ENCODE measurements around the gene OR7D4. TPM values are rescaled to one million over a fixed set of nuclear protein-coding genes. Genes with fewer than 3 reads are reported as not detected.

OR7D4 gene
- polyA plus RNA-seq, 1 donor: not detected

DNA sequence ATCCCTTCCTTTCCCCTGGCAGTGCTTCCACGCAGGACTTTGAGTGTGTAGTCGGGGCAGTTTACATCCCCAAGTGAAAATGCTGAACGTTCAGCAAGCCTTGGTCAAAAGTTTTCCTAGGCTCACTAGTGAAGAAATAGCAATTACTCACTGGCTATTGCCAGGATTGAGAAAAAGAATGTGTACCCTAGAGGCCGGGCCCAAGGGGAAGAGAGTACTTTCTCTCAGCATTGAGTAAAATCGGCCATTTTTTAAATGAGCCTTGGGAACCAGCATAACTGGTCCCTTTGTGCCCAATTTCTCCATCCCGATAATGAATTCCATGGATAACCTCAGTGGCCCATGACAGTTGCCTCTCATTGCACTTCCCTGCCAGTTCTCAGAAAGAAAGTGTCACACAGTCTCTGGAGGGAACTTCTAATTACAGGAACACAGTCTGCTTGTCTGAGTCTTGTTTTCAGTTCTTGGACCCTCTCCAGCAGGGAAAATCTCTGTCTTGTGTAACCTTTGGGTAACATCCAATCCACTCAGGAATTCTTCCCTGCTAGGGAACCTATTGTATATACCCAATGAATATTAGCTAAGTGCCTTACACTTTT is 47.9 kb downstream of the OR7D4 start:
- 100% methylated on average over 1 of the region's 6 CpGs for WGBS (ENCODE audit: insufficient coverage, low lambda C conversion rate)
- Histone ChIP-seq H3K4me1 (ENCODE audit: control insufficient read depth, insufficient read depth, low read length) (no peaks in the 10 kb centered on the region), H3K36me3 (ENCODE audit: control insufficient read depth, insufficient read depth, low read length) (peaks cover 4% of the 10 kb centered on the region), H3K9me3 (ENCODE audit: control insufficient read depth, low read depth, low read length) (peaks cover 3% of the 10 kb centered on the region), H3K27me3 (ENCODE audit: control insufficient read depth, insufficient read depth, low read length) (no peaks in the 10 kb centered on the region), H3K4me3 (ENCODE audit: low read length) (no peak overlapping the region), H3K27ac (ENCODE audit: low read length) (no peak overlapping the region)
- DNase-seq: no peak

DNA sequence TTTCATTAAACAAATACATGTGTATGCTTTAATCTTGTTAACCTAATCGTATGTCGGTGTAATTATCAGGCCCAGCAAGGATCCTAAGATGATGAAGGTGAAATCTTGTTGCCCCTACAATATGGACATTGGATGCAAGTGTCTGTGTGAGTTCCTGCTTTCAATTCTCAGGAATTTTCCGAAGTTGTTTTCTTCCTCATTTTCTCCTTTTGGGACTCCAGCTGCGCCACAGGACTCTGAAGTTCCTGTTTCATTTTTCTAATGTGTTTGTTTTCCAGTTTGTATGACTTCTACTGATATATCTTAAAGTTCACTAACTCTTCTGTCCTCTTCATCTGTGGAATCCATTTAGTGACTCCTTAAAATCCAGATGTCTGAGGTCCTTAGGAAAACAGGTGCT is 52.5 kb downstream of the OR7D4 start:
- Histone ChIP-seq H3K36me3 (ENCODE audit: control insufficient read depth, insufficient read depth, low read length) (peaks cover 28% of the 10 kb centered on the region), H3K27ac (ENCODE audit: low read length) (no peak overlapping the region), H3K4me3 (ENCODE audit: low read length) (no peak overlapping the region), H3K9me3 (ENCODE audit: control insufficient read depth, low read depth, low read length) (peaks cover 17% of the 10 kb centered on the region), H3K4me1 (ENCODE audit: control insufficient read depth, insufficient read depth, low read length) (no peaks in the 10 kb centered on the region), H3K27me3 (ENCODE audit: control insufficient read depth, insufficient read depth, low read length) (no peaks in the 10 kb centered on the region)
- no CpG with 5 or more reads among the region's 4 CpGs for WGBS (ENCODE audit: insufficient coverage, low lambda C conversion rate)
- no peak for DNase-seq

DNA sequence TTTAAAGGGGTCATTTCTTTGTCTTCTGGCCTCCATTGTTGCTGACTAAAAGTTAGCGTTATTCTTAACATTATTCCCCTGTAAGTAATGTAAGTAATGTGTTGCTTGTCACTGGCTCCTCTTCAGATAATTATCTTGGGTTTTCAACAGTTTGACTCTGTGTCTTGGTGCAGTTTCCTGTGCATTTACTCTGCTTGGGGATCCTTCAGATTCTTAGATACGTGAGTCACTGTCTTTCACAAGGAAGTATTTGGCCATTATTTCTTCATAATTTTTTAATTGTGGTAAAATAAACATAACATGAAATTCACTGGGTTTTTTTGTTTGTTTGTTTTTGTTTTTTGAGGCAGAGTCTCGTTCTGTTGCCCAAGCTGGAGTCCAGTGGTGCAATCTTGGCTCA is 54.1 kb downstream of the OR7D4 start:
- peaks cover 44% of the 10 kb centered on the region for H3K36me3 ChIP-seq (ENCODE audit: control insufficient read depth, insufficient read depth, low read length)
- WGBS (ENCODE audit: insufficient coverage, low lambda C conversion rate): no CpG with 5 or more reads among the region's 3 CpGs
- H3K9me3 ChIP-seq (ENCODE audit: control insufficient read depth, low read depth, low read length): peaks cover 33% of the 10 kb centered on the region
- no peak overlapping the region for H3K4me3 ChIP-seq (ENCODE audit: low read length)
- DNase-seq: no peak
- no peaks in the 10 kb centered on the region for H3K27me3 ChIP-seq (ENCODE audit: control insufficient read depth, insufficient read depth, low read length)
- H3K27ac ChIP-seq (ENCODE audit: low read length): no peak overlapping the region
- H3K4me1 ChIP-seq (ENCODE audit: control insufficient read depth, insufficient read depth, low read length): no peaks in the 10 kb centered on the region

DNA sequence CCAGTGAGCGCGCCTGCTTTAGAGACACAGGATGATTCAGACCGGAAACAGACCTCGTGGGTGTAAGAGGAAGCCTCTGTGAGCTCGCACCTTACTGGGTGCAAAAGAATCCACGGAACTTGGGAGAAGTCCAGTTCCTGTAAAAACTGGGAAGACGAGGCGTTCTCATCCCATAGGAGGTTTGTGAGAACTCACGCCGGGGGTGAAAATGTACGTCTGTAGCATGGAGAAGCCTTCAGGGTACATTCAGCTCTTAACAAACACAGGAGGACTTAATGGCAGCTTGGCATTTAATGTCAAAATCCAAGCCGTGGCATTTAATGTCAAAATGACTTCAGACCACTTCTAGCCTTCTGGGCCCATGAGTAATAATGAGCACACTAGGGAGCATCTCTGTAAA is 58.0 kb downstream of the OR7D4 start:
- H3K9me3 ChIP-seq (ENCODE audit: control insufficient read depth, low read depth, low read length): peaks cover 56% of the 10 kb centered on the region
- no CpG with 5 or more reads among the region's 12 CpGs for WGBS (ENCODE audit: insufficient coverage, low lambda C conversion rate)

More for the DNA sequence above, 58.0 kb downstream of the OR7D4 start:
- Histone ChIP-seq H3K4me3 (ENCODE audit: low read length) (no peak overlapping the region), H3K27me3 (ENCODE audit: control insufficient read depth, insufficient read depth, low read length) (no peaks in the 10 kb centered on the region), H3K36me3 (ENCODE audit: control insufficient read depth, insufficient read depth, low read length) (peaks cover 78% of the 10 kb centered on the region), H3K27ac (ENCODE audit: low read length) (no peak overlapping the region), H3K4me1 (ENCODE audit: control insufficient read depth, insufficient read depth, low read length) (no peaks in the 10 kb centered on the region)
- DNase-seq: no peak

Other genes starting within 250 kb of the OR7D4 start
- gene MUC16, start 209.2 kb downstream of the OR7D4 start, polyA plus RNA-seq: 0.78 TPM
- not detected for gene OR1M1, start 132.5 kb downstream of the OR7D4 start, polyA plus RNA-seq
- gene OR7G2, start 112.1 kb downstream of the OR7D4 start, polyA plus RNA-seq: not detected
- not detected for gene OR7G1, start 103.8 kb downstream of the OR7D4 start, polyA plus RNA-seq
- not detected for gene OR7G3, start 92.6 kb downstream of the OR7D4 start, polyA plus RNA-seq
- 34.3 TPM for gene ZNF317, start 79.2 kb downstream of the OR7D4 start, polyA plus RNA-seq
- 0.03 TPM for gene OR7D2, start 40.6 kb downstream of the OR7D4 start, polyA plus RNA-seq
- gene OR7E24, start 31.3 kb upstream of the OR7D4 start, polyA plus RNA-seq: not detected
- gene ZNF699, start 90.2 kb upstream of the OR7D4 start, polyA plus RNA-seq: 3.5 TPM
- gene ZNF559, start 104.6 kb upstream of the OR7D4 start, polyA plus RNA-seq: 9.7 TPM
- 2.9 TPM for gene ZNF177, start 143.4 kb upstream of the OR7D4 start, polyA plus RNA-seq
- 62.6 TPM for gene ZNF266, start 216.0 kb upstream of the OR7D4 start, polyA plus RNA-seq

Data from large intestine (tissue), 3 donors.